H9 (cell line): ENCODE measurements around the gene TMBIM6. TPM values are rescaled to one million over a fixed set of nuclear protein-coding genes. Genes with fewer than 3 reads are reported as not detected.

Experiments used
- DNase-seq: peaks from one replicate; pipeline ENCODE4 v3.0.0-alpha.2; 2017
- H2AFZ ChIP-seq: one replicate; pipeline ENCODE4 v1.6.1; 2013; ENCODE audit warnings: mild to moderate bottlenecking, low read length, control low read depth, moderate library complexity
- H2AK5ac ChIP-seq: 2 replicates; pipeline ENCODE4 v1.6.1; 2013; ENCODE audit warnings: low read length, control low read depth, mixed read lengths; ENCODE audit not compliant: insufficient read length
- H2BK120ac ChIP-seq: one replicate; pipeline ENCODE4 v1.6.1; 2013; ENCODE audit warnings: low read depth, mild to moderate bottlenecking, low read length, control low read depth, inconsistent platforms; ENCODE audit not compliant: poor library complexity, severe bottlenecking
- H2BK12ac ChIP-seq: 2 replicates; pipeline ENCODE4 v1.6.1; 2013; ENCODE audit warnings: low read length, control low read depth, mixed read lengths, low read depth; ENCODE audit not compliant: insufficient read length
- H2BK15ac ChIP-seq: 2 replicates; pipeline ENCODE4 v1.6.1; 2013; ENCODE audit warnings: low read depth, low read length, control low read depth
- H2BK20ac ChIP-seq: one replicate; pipeline ENCODE4 v1.6.1; 2013; ENCODE audit warnings: low read depth, mild to moderate bottlenecking, low read length, control low read depth, inconsistent platforms; ENCODE audit not compliant: poor library complexity, severe bottlenecking
- H2BK5ac ChIP-seq: 2 replicates; pipeline ENCODE4 v1.6.1; 2013; ENCODE audit warnings: low read length, control low read depth, mixed read lengths; ENCODE audit not compliant: insufficient read length
- H3K14ac ChIP-seq: 2 replicates; pipeline ENCODE4 v1.6.1; 2013; ENCODE audit warnings: low read length, control low read depth; ENCODE audit not compliant: insufficient read depth
- H3K18ac ChIP-seq: 2 replicates; pipeline ENCODE4 v1.6.1; 2013; ENCODE audit warnings: low read depth, mild to moderate bottlenecking, mixed read lengths, low read length, control low read depth; ENCODE audit not compliant: insufficient read length
- H3K23ac ChIP-seq: 2 replicates; pipeline ENCODE4 v1.6.1; 2013; ENCODE audit warnings: low read length, control low read depth, mixed read lengths, low read depth; ENCODE audit not compliant: insufficient read length
- H3K23me2 ChIP-seq: 2 replicates; pipeline ENCODE4 v1.6.1; 2013; ENCODE audit warnings: low read depth, mild to moderate bottlenecking, mixed read lengths, low read length, control low read depth; ENCODE audit not compliant: insufficient read length, poor library complexity, severe bottlenecking
- H3K27ac ChIP-seq: 2 replicates; pipeline ENCODE4 v1.5.1; 2013; ENCODE audit warnings: low read length, control low read depth, mixed read lengths, low read depth; ENCODE audit not compliant: insufficient read length
- H3K27me3 ChIP-seq: 2 replicates; pipeline ENCODE4 v1.6.1; 2013; ENCODE audit warnings: low read length, control low read depth, inconsistent platforms; ENCODE audit not compliant: insufficient read depth
- H3K4ac ChIP-seq: 2 replicates; pipeline ENCODE4 v1.6.1; 2013; ENCODE audit warnings: low read depth, mild to moderate bottlenecking, control low read depth, inconsistent platforms, low read length, moderate library complexity
- H3K4me1 ChIP-seq: 2 replicates; pipeline ENCODE4 v1.6.1; 2013; ENCODE audit warnings: low read length, control low read depth, inconsistent platforms; ENCODE audit not compliant: insufficient read depth
- H3K4me2 ChIP-seq: 2 replicates; pipeline ENCODE4 v1.6.1; 2013; ENCODE audit warnings: low read length, control low read depth, mixed read lengths; ENCODE audit not compliant: insufficient read length, insufficient read depth
- H3K56ac ChIP-seq: 2 replicates; pipeline ENCODE4 v1.6.1; 2013; ENCODE audit warnings: low read depth, mild to moderate bottlenecking, mixed read lengths, low read length, control low read depth; ENCODE audit not compliant: insufficient read length
- H3K79me1 ChIP-seq: 2 replicates; pipeline ENCODE4 v1.6.1; 2013; ENCODE audit warnings: low read depth, mild to moderate bottlenecking, moderate library complexity, low read length, control low read depth, inconsistent platforms; ENCODE audit not compliant: insufficient read depth, poor library complexity, severe bottlenecking
- H3K79me2 ChIP-seq: 2 replicates; pipeline ENCODE4 v1.6.1; 2013; ENCODE audit warnings: low read length, control low read depth, inconsistent platforms; ENCODE audit not compliant: insufficient read depth
- H3K9ac ChIP-seq: 2 replicates; pipeline ENCODE4 v1.6.1; 2013; ENCODE audit warnings: low read length, control low read depth, mixed read lengths; ENCODE audit not compliant: insufficient read length; ENCODE audit errors: extremely low read depth
- H3K9me3 ChIP-seq: one replicate; pipeline ENCODE4 v1.6.1; 2013; ENCODE audit warnings: low read depth, low read length, inconsistent platforms; ENCODE audit not compliant: control insufficient read depth
- H3T11ph ChIP-seq: one replicate; pipeline ENCODE4 v1.6.1; 2013; ENCODE audit warnings: mild to moderate bottlenecking, low read length, control low read depth, inconsistent platforms
- H4K20me1 ChIP-seq: one replicate; pipeline ENCODE4 v1.6.1; 2013; ENCODE audit not compliant: control insufficient read depth, insufficient read length, insufficient read depth
- H4K5ac ChIP-seq: 2 replicates; pipeline ENCODE4 v1.6.1; 2013; ENCODE audit warnings: low read depth, mild to moderate bottlenecking, mixed read lengths, low read length, control low read depth; ENCODE audit not compliant: insufficient read length
- H4K8ac ChIP-seq: replicated peaks from 2 replicates; pipeline ENCODE4 v1.6.1; 2013; ENCODE audit warnings: low read length, control low read depth, mixed read lengths, low read depth; ENCODE audit not compliant: insufficient read length
- H4K91ac ChIP-seq: 2 replicates; pipeline ENCODE4 v1.6.1; 2013; ENCODE audit warnings: low read depth, mild to moderate bottlenecking, moderate library complexity, mixed read lengths, low read length, control low read depth; ENCODE audit not compliant: insufficient read length
- H3K27ac Mint-ChIP-seq, 3 experiments: 2 replicates in 2 of 3; 3 replicates in 1 of 3; pipeline ENCODE4 v1.8.0; 2020 to 2021; ENCODE audit warnings: mixed read lengths in 3 of 3, mild to moderate bottlenecking in 1 of 3, moderate library complexity in 1 of 3
- H3K27me3 Mint-ChIP-seq: 2 replicates; pipeline ENCODE4 v1.8.0; 2021; ENCODE audit warnings: low read depth, mild to moderate bottlenecking, moderate library complexity, mixed read lengths
- H3K36me3 Mint-ChIP-seq, 3 experiments: 2 replicates in 2 of 3; 3 replicates in 1 of 3; pipeline ENCODE4 v1.8.0; 2020 to 2021; ENCODE audit warnings: low read depth in 3 of 3, mixed read lengths in 3 of 3; ENCODE audit not compliant: insufficient read depth in 1 of 3
- H3K4me1 Mint-ChIP-seq, 2 experiments: 2 replicates each; pipeline ENCODE4 v1.8.0; 2020; ENCODE audit warnings: mixed read lengths in 2 of 2
- H3K4me3 Mint-ChIP-seq, 2 experiments: 2 replicates in 1 of 2; 3 replicates in 1 of 2; pipeline ENCODE4 v1.8.0; 2020 to 2021; ENCODE audit warnings: mild to moderate bottlenecking in 2 of 2, mixed read lengths in 2 of 2, moderate library complexity in 1 of 2
- H3K9me3 Mint-ChIP-seq, 2 experiments: 2 replicates in 1 of 2; 3 replicates in 1 of 2; pipeline ENCODE4 v1.8.0; 2020; ENCODE audit warnings: mild to moderate bottlenecking in 2 of 2, mixed read lengths in 2 of 2, moderate library complexity in 1 of 2
- WGBS: extraction: QIAGEN DNeasy Blood & Tissue Kit; methylation state at CpG from one replicate; pipeline ENCODE4 v1.1.7; 2013; ENCODE audit warnings: missing lambda C conversion rate, low lambda C conversion rate, mixed read lengths; ENCODE audit not compliant: insufficient read length; ENCODE audit errors: extremely low coverage; 5-methylcytosine and 5-hydroxymethylcytosine counted together
- total RNA-seq: library from RNA; stranded (reverse); gene quantifications from 2 replicates; pipeline ENCODE4 v1.2.1, GENCODE V29; 2021
- TF ChIP-seq, protein P1 (sequence below): fragments of 200-600 bp; sonication (generic); conservative IDR thresholded peaks from 3 replicates; pipeline ENCODE4 v1.8.0; 2021; ENCODE audit warnings: antibody characterized with exemption, mild to moderate bottlenecking

The TMBIM6 gene
- total RNA-seq, 1 experiment from 2014 or later, result 362 TPM

DNA sequence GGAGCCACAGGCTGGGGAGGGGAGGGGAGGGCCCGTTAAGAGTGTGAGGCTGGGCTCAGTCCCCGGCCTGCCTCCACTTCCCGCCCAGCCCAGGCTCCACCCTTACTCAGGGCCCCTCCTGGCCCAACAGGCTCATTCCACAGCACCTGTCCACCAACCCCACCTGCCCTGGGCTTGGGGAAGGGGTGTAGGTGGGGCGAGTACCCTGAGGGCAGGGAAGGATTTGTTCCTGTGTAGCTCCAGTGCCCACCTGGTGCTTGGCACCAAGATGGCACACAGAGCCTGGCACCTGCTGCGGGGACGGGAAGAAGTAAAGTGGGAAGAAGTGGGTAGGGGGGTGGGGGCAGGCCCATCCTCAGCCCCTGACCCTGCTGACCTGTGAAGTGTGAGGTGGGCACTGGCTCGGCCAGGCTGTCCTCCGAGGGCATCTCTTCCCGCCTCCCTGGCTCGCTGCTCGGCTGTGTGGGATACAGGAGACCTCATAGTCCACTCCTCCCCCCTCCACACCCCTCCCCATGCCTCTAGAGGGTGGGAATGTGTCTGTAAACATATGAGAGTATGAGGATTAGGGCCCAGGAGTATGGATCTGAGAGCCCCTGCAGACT, 51.7 kb downstream of the TMBIM6 start:
- Histone ChIP-seq H3K27me3 (no peaks in the 10 kb centered on the region), H3K23me2 (no peaks in the 10 kb centered on the region), H3K4me2 (no peak overlapping the region), H4K20me1 (no peaks in the 10 kb centered on the region), H4K8ac (no peak overlapping the region), H2BK15ac (no peak overlapping the region), H3K14ac (no peak overlapping the region; the same call in 1 of the 2 replicates), H3K18ac (no peak overlapping the region), H3T11ph (no peak overlapping the region), H2BK20ac (no peak overlapping the region), H3K23ac (no peak overlapping the region), H4K91ac (no peak overlapping the region), H3K9me3 (no peaks in the 10 kb centered on the region), H2AK5ac (no peak overlapping the region), H3K27ac (no peak overlapping the region), H2AFZ (no peak overlapping the region), H3K9ac (no peak overlapping the region), H3K79me2 (no peaks in the 10 kb centered on the region), H3K4ac (no peak overlapping the region), H4K5ac (no peak overlapping the region), H2BK120ac (no peak overlapping the region), H2BK5ac (no peak overlapping the region), H3K56ac (no peak overlapping the region), H3K79me1 (no peaks in the 10 kb centered on the region), H3K4me1 (no peaks in the 10 kb centered on the region; the same call in 1 of the 2 replicates), H2BK12ac (no peak overlapping the region)
- no CpG with 5 or more reads among the region's 11 CpGs for WGBS
- H3K27ac Mint-ChIP-seq, result no peak overlapping the region
- H3K4me3 Mint-ChIP-seq, result no peak overlapping the region
- H3K36me3 Mint-ChIP-seq, result peaks cover 0 to 12% (median 3%) of the 10 kb centered on the region in 3 experiments; a peak in 5 of 7 replicates
- no peaks in the 10 kb centered on the region for H3K27me3 Mint-ChIP-seq
- TF ChIP-seq, protein P1, sequence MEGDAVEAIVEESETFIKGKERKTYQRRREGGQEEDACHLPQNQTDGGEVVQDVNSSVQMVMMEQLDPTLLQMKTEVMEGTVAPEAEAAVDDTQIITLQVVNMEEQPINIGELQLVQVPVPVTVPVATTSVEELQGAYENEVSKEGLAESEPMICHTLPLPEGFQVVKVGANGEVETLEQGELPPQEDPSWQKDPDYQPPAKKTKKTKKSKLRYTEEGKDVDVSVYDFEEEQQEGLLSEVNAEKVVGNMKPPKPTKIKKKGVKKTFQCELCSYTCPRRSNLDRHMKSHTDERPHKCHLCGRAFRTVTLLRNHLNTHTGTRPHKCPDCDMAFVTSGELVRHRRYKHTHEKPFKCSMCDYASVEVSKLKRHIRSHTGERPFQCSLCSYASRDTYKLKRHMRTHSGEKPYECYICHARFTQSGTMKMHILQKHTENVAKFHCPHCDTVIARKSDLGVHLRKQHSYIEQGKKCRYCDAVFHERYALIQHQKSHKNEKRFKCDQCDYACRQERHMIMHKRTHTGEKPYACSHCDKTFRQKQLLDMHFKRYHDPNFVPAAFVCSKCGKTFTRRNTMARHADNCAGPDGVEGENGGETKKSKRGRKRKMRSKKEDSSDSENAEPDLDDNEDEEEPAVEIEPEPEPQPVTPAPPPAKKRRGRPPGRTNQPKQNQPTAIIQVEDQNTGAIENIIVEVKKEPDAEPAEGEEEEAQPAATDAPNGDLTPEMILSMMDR, result no peak
- no peak for DNase-seq
- H3K9me3 Mint-ChIP-seq, result peaks cover 0 to 2% of the 10 kb centered on the region in 2 experiments; a peak in 1 of 5 replicates
- peaks cover 5 to 11% of the 10 kb centered on the region in 2 experiments for H3K4me1 Mint-ChIP-seq
